ENCODE data around the gene ARSJ.

- TF ChIP-seq CTCF (IDR thresholded peaks at IDR 0.05; ENCODE audit: insufficient read depth, low read length, poor library complexity, severe bottlenecking) (no peak), EZH2phosphoT487 (conservative IDR thresholded peaks at IDR 0.05; ENCODE audit: low read length) (no peak)
These were observed 1.3 kb downstream of the ARSJ start for GRCh38 chr4:113978105-113978504.
